Uterus (tissue), 4 donors: ENCODE results near the gene ARHGEF2. TPM values are rescaled to one million over a fixed set of nuclear protein-coding genes. Genes with fewer than 3 reads are reported as not detected.

Experiments used
- DNase-seq, 2 donors: peaks; one replicate each; pipeline ENCODE4 v3.0.0-alpha.2; 2019 to 2020
- H3K27ac ChIP-seq, 2 donors: fragments of 200-600 bp; sonication (generic); 1 replicate in 1 of 2; 2 replicates in 1 of 2; pipeline ENCODE4 v1.5.1; 2016 to 2018
- H3K27me3 ChIP-seq, 2 donors: fragments of 200-600 bp; sonication (generic); one replicate each; pipeline ENCODE4 v1.5.1; 2018 to 2019; ENCODE audit warnings: control low read depth in 1 of 2
- H3K36me3 ChIP-seq, 2 donors: fragments of 200-600 bp; sonication (generic); one replicate each; pipeline ENCODE4 v1.5.1; 2019; ENCODE audit warnings: control low read depth in 1 of 2
- H3K4me1 ChIP-seq, 2 donors: fragments of 200-600 bp; sonication (generic); one replicate each; pipeline ENCODE4 v1.5.1; 2018 to 2019; ENCODE audit warnings: control low read depth in 1 of 2
- H3K4me3 ChIP-seq, 2 donors: fragments of 200-600 bp; sonication (generic); 1 replicate in 1 of 2; 2 replicates in 1 of 2; pipeline ENCODE4 v1.5.1; 2018 to 2019; ENCODE audit warnings: mild to moderate bottlenecking in 1 of 2
- H3K9me3 ChIP-seq, 2 donors: fragments of 200-600 bp; sonication (generic); one replicate each; pipeline ENCODE4 v1.5.1; 2019; ENCODE audit warnings: control low read depth in 1 of 2
- CTCF ChIP-seq, 4 experiments: fragments of 200-600 bp in 2 of 4; fragments of 450-650 bp in 2 of 4; sonication (generic) in 2 of 4; IDR thresholded peaks; one replicate each; pipeline ENCODE4 v1.5.1; 2016 to 2019; ENCODE audit warnings: antibody characterized with exemption in 4 of 4, mild to moderate bottlenecking in 2 of 4, moderate library complexity in 1 of 4
- POLR2A ChIP-seq, 2 donors: fragments of 450-650 bp; IDR thresholded peaks; one replicate each; pipeline ENCODE4 v1.6.1; 2016; ENCODE audit warnings: antibody characterized with exemption in 2 of 2, mild to moderate bottlenecking in 1 of 2, moderate library complexity in 1 of 2
- intact Hi-C: fragments of 100-400 bp; cut with DNase I; formaldehyde crosslinking; loops from one replicate; pipeline ENCODE4 v1.15.1; 2023; ENCODE audit warnings: low total_unique reads
- total RNA-seq, 4 donors: library from RNA; depleted of rRNA in 3 of 4; stranded (reverse); fragments of >200 nt in 3 of 4; gene quantifications; one replicate each; pipeline versions ENCODE4 v1.1.0 to v1.2.4, GENCODE V29; 2014 to 2023
- donor health status: DM: yes; HTN: yes; CAD: no.

The ARHGEF2 gene
- total RNA-seq, 4 donors from 2014 or later = 59.4 to 178 (median 72.8) TPM

- peak overlapping the region; percentile 79 to 88 for H3K27ac ChIP-seq
- H3K9me3 ChIP-seq = no peaks in the 10 kb centered on the region
- H3K4me3 ChIP-seq = no peak overlapping the region
- peaks cover 6 to 49% of the 10 kb centered on the region in 2 donors for H3K4me1 ChIP-seq
- DNase-seq = no peak
- no peaks in the 10 kb centered on the region for H3K36me3 ChIP-seq
- TF ChIP-seq POLR2A (IDR thresholded peaks at IDR 0.05) = no peak
- no peak for TF ChIP-seq CTCF (IDR thresholded peaks at IDR 0.05)
- intact Hi-C loops = no loop called here
- H3K27me3 ChIP-seq = no peaks in the 10 kb centered on the region
Observed at GRCh38 chr1:155966750-155967149, 11.6 kb downstream of the ARHGEF2 start.

DNA sequence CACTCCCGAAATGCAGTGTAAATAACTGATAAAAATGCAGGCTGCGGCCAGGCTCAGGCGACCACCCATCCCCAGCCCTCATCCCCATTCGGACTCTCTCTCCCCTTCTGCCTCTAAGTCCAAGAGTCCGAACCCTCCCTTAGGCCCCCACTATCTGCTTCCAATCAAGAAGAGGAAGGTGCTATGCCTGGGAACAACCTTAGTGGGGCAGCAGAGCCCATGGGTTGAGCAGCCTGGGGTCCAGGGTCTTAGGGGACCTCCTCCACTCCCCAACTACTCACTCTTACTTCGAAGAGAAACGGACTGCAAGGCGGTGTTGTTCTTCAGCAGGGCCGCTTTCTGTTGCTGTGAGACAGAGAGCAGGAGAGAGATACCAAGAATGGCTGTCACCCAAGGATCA, 12.2 kb downstream of the ARHGEF2 start:
- DNase-seq = no peak
- H3K4me1 ChIP-seq = peaks cover 11 to 49% of the 10 kb centered on the region in 2 donors
- no peak overlapping the region for H3K4me3 ChIP-seq
- TF ChIP-seq POLR2A (IDR thresholded peaks at IDR 0.05) (no peak), CTCF (IDR thresholded peaks at IDR 0.05) (no peak)
- no peaks in the 10 kb centered on the region for H3K27me3 ChIP-seq
- no peaks in the 10 kb centered on the region for H3K36me3 ChIP-seq
- H3K9me3 ChIP-seq = no peaks in the 10 kb centered on the region
- intact Hi-C loops = no loop called here
- peak overlapping the region; percentile 79 to 88 for H3K27ac ChIP-seq

GRCh38 chr1:155964193-155964592, 14.2 kb downstream of the ARHGEF2 start:
- no peaks in the 10 kb centered on the region for H3K36me3 ChIP-seq
- no peaks in the 10 kb centered on the region for H3K9me3 ChIP-seq
- H3K4me3 ChIP-seq = no peak overlapping the region
- no peak for DNase-seq
- intact Hi-C loops = no loop called here
- peaks cover 11 to 38% of the 10 kb centered on the region in 2 donors for H3K4me1 ChIP-seq
- H3K27ac ChIP-seq = no peak overlapping the region
- H3K27me3 ChIP-seq = no peaks in the 10 kb centered on the region
- TF ChIP-seq POLR2A (IDR thresholded peaks at IDR 0.05) = no peak

- Histone ChIP-seq H3K27ac (peak overlapping the region; percentile 67 to 74), H3K9me3 (no peaks in the 10 kb centered on the region), H3K36me3 (no peaks in the 10 kb centered on the region), H3K27me3 (no peaks in the 10 kb centered on the region), H3K4me1 (peaks cover 11 to 24% of the 10 kb centered on the region in 2 donors), H3K4me3 (no peak overlapping the region)
- intact Hi-C loops = no loop called here
- DNase-seq = peak in 1 of 2 donors; percentile 51
- TF ChIP-seq CTCF (IDR thresholded peaks at IDR 0.05) = no peak
- no peak for TF ChIP-seq POLR2A (IDR thresholded peaks at IDR 0.05)
Observed at GRCh38 chr1:155962599-155963211, 15.6 kb downstream of the ARHGEF2 start.

DNA sequence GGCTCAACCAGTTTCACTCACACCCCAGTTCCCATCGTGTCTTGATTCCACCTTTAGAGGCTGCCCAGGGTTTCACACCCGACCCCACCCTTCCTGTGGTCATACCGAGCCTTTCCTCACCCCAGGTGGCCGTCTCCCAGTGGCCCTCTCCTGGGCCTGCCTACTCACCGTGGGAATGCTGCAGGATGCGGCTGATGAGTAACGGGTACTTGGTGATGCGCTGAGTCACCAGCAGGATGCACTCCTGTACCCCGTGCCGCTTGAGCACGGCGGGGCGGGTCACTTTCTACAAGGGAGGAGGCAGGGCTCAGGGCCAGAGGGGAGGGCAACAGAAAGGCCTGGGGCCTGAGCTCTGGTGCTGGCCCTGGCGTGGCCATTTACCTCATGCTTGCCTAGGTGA, 16.4 kb downstream of the ARHGEF2 start:
- Histone ChIP-seq H3K4me3 (no peak overlapping the region), H3K36me3 (no peaks in the 10 kb centered on the region), H3K27me3 (no peaks in the 10 kb centered on the region), H3K27ac (peak overlapping the region; percentile 67 to 74), H3K4me1 (peaks cover 11 to 16% of the 10 kb centered on the region in 2 donors), H3K9me3 (no peaks in the 10 kb centered on the region)
- DNase-seq = peak; percentile 70 to 75
- intact Hi-C loops = no loop called here
- TF ChIP-seq CTCF (IDR thresholded peaks at IDR 0.05) = peak in 2 of 4 experiments; percentile 31 to 62
- TF ChIP-seq POLR2A (IDR thresholded peaks at IDR 0.05) = no peak
